HL-60 (cell line): ENCODE data around the gene GALNT13.

Experiments used
- DNase-seq, 2 experiments: peaks; one replicate each; pipeline ENCODE4 v3.0.0-alpha.2; 2010 to 2020; ENCODE audit warnings: low read depth in 1 of 2, low spot score in 1 of 2
- H3K27ac ChIP-seq: fragments of 250-450 bp; sonication (Bioruptor Pico); replicated peaks from 2 replicates; pipeline ENCODE4 v1.5.1; 2020; ENCODE audit warnings: mild to moderate bottlenecking, moderate library complexity
- H3K27me3 ChIP-seq: fragments of 250-450 bp; sonication (Bioruptor Pico); 2 replicates; pipeline ENCODE4 v1.5.1; 2021; ENCODE audit warnings: mild to moderate bottlenecking, moderate library complexity; ENCODE audit not compliant: insufficient read depth, poor library complexity, severe bottlenecking
- H3K4me3 ChIP-seq: replicated peaks from 2 replicates; pipeline ENCODE4 v1.5.1; 2011; ENCODE audit warnings: mild to moderate bottlenecking, control low read depth, low read length; ENCODE audit not compliant: insufficient read depth
- CTCF ChIP-seq: IDR thresholded peaks from one replicate; pipeline ENCODE4 v1.5.1; 2011; ENCODE audit warnings: low read length, control low read depth, inconsistent platforms; ENCODE audit not compliant: insufficient read depth
- GABPA ChIP-seq: IDR thresholded peaks from 2 replicates; pipeline ENCODE4 v1.6.1; 2012; ENCODE audit warnings: low read depth
- POLR2AphosphoS5 ChIP-seq: IDR thresholded peaks from 2 replicates; pipeline ENCODE4 v1.6.1; 2012; ENCODE audit warnings: low read depth
- REST ChIP-seq: IDR thresholded peaks from 2 replicates; pipeline ENCODE4 v1.6.1; 2012; ENCODE audit warnings: low read depth; ENCODE audit not compliant: insufficient replicate concordance
- SPI1 ChIP-seq: IDR thresholded peaks from 2 replicates; pipeline ENCODE4 v1.6.1; 2012; ENCODE audit warnings: low read depth, mild to moderate bottlenecking, borderline replicate concordance
- long read RNA-seq: library from polyadenylated mRNA; unstranded; transcript quantifications from one replicate; pipeline ENCODE4 v2.0.0, GENCODE V29; 2020

The GALNT13 gene
- long read RNA-seq, partial matches to known transcripts = 0 of 1 reads
- long read RNA-seq, other reads (novel, unspliced or antisense) = 1 of 1 reads

DNA sequence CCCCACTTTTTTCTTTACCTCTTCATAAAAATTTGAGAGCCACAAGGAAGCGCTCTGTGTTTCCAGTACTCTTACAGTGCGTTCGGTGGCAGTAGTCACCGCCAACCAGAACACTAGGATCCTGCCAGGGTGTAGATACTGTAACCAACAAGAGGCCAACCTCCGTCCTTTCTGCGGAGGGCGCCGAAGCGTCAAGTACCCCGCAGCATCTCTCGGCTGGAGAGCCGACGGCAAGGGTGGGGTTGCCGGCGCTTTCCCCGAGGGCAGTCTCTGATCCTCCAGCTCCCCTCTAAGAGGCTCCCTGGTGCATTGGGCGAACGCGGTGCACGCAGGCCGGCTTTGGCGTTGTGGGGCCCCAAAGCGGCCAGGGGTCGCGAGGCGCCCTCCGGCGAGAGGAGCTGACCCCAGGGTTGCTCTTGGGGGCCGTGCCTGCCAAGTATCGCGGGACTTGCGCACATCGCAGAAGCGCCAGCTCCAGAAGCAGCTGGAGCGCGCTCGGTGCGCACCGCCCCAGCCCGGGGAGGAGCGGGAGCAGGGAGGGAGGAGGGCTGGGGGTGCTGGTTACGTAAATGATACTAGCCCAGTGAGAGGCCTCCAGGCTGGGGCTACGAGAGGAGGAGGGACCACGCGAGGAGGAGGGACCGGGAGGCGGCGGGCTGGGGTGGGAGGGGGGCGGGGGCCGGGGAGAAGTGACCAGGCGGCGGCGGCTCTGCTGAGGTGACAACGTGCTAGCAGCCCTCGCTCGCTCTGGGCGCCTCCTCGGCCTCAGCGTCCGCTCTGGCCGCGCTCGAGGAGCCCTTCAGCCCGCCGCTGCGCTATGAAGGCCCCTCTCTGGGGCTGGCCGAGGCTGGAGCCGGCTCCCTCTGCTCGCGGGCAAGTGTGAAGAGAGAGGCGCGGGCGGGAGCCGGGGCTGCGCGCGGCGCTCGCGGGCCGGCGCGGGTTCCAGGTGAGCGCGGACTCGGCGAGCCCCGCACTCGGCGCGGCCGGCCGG, at the start of gene GALNT13:
TSS of gene GALNT13 (plus strand) at position 692 of the 991 bp plus-strand sequence.
- Histone ChIP-seq H3K27me3 (peaks cover 19% of the 10 kb centered on the region), H3K4me3 (no peak within 1 kb of the TSS), H3K27ac (no peak within 1 kb of the TSS)
- TF ChIP-seq SPI1 (no peak), REST (no peak), POLR2AphosphoS5 (no peak), GABPA (no peak), CTCF (no peak)
- no peak for DNase-seq

DNA sequence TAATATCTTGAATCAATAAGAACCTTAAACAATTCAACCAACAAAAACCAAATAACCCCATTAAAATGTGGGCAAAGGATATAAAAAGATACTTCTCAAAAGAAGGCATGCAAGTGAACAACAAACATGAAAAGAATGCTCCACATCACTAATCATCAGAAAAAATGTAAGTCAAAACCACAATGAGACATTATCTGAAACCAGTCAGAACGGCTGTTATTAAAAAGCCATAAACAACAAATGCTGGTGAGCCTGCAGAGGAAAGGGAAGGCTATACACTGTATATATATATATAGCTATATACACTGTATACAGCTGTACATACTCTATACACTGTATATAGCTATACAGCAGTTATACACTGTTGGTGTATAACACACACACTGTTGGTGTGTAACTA, 47.8 kb upstream of the GALNT13 start:
- no peaks in the 10 kb centered on the region for H3K27me3 ChIP-seq
- no peak for TF ChIP-seq POLR2AphosphoS5
- TF ChIP-seq SPI1 = no peak
- no peak for TF ChIP-seq GABPA
- TF ChIP-seq REST = no peak
- TF ChIP-seq CTCF = no peak
- H3K27ac ChIP-seq = no peak overlapping the region
- DNase-seq = no peak
- H3K4me3 ChIP-seq = no peak overlapping the region

GRCh38 chr2:153828335-153828734, 43.4 kb upstream of the GALNT13 start:
- Histone ChIP-seq H3K27me3 (no peaks in the 10 kb centered on the region), H3K4me3 (no peak overlapping the region), H3K27ac (no peak overlapping the region)
- no peak for DNase-seq
- TF ChIP-seq GABPA = no peak
- TF ChIP-seq POLR2AphosphoS5 = no peak

DNA sequence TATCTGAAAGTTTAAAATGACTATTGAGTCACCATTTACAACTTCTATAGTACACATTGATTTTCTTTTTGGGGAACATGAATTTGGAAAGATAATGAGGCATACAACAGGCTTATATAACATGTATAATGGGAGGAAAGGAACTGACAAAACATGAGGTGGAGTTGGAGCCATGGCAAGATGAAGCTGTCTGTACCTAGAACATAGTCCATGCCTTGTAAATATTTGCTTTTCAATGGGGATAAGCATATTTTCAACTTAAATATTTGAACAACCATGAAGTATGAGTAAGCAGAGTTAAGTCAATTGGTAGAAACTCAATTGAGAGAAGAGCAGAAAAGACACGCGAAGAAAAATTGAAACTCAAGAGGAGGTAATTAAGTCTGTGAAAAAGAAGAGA, 37.1 kb upstream of the GALNT13 start:
- Histone ChIP-seq H3K4me3 (no peak overlapping the region), H3K27me3 (no peaks in the 10 kb centered on the region), H3K27ac (no peak overlapping the region)
- TF ChIP-seq REST (no peak), GABPA (no peak), CTCF (no peak), SPI1 (no peak), POLR2AphosphoS5 (no peak)
- DNase-seq = no peak
